ENCODE results near the gene AVPR1B. TPM values are rescaled to one million over a fixed set of nuclear protein-coding genes. Genes with fewer than 3 reads are reported as not detected.
A peak's percentile ranks its signal among the peaks of the same experiment; 100 is the strongest.

Gene AVPR1B
- total RNA-seq (2014; rRNA removed; shearing (Covaris generic); ENCODE audit: low replicate concordance): not detected in 2 replicates

DNA sequence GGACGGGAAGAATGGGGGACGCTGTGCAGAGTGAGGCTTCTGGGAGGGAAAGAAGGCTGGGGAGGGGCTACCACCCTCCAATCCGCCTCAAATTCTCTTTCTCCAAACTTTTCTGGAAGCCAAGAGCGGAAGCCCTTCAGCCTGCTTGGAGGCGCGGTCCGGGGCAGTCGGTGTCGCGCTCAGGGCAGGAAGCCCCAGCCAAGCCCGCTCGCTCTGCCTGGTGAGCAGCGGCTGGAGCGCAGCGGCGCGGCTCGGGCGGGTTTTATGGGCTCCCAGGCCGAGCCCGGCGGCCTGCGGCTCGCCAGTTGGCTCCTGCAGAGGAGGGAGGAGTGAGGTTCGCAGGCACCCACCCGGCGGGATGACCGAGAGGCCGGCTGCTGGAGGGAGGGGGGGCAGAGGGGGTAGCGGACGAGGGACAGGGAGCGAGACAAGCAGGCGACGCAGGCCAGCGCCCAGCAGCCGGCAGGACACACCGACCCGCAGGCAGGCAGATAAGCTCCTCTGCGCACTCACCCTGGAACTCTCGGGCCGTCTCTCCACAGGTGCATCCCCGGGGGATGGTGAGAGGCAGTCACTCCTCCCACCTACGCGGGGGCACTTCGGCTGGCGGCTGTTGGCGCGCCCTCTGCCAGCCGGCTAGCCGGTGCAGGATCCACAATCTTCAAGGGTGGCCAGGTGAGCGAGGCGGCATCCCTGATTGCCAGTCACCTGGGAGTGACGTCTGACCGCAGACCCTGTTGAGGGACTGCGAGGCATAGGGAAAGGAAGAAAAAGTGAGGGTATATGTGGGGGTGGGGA is at the start of gene AVPR1B:
TSS of gene AVPR1B (minus strand) at position 238 of the 798 bp plus-strand sequence. CDS start 498 bp downstream, outside the sequence.
- Histone ChIP-seq H3K4me3 (peak within 1 kb of the TSS; percentile 39), H3K27me3 (peaks cover 5% of the 10 kb centered on the region; the same call in 1 of the 2 replicates)
- peak; percentile 62 for DNase-seq

GRCh38 chr1:206145771-206146290 is 28.6 kb upstream of the AVPR1B start:
- Histone ChIP-seq H3K27me3 (peaks cover 14% of the 10 kb centered on the region), H3K4me3 (no peak overlapping the region), H3K36me3 (no peaks in the 10 kb centered on the region), H3K9me3 (no peaks in the 10 kb centered on the region; the same call in 1 of the 2 replicates)
- no peak for DNase-seq

More for the DNA sequence above, at the start of gene AVPR1B:
- H3K36me3 ChIP-seq: no peaks in the 10 kb centered on the region
- H3K9me3 ChIP-seq: peaks cover 7% of the 10 kb centered on the region

GRCh38 chr1:206144605-206145004 is 27.4 kb upstream of the AVPR1B start:
- Histone ChIP-seq H3K4me3 (no peak overlapping the region), H3K9me3 (no peaks in the 10 kb centered on the region; the same call in 1 of the 2 replicates), H3K36me3 (no peaks in the 10 kb centered on the region), H3K27me3 (peaks cover 27% of the 10 kb centered on the region)
- DNase-seq: no peak

DNA sequence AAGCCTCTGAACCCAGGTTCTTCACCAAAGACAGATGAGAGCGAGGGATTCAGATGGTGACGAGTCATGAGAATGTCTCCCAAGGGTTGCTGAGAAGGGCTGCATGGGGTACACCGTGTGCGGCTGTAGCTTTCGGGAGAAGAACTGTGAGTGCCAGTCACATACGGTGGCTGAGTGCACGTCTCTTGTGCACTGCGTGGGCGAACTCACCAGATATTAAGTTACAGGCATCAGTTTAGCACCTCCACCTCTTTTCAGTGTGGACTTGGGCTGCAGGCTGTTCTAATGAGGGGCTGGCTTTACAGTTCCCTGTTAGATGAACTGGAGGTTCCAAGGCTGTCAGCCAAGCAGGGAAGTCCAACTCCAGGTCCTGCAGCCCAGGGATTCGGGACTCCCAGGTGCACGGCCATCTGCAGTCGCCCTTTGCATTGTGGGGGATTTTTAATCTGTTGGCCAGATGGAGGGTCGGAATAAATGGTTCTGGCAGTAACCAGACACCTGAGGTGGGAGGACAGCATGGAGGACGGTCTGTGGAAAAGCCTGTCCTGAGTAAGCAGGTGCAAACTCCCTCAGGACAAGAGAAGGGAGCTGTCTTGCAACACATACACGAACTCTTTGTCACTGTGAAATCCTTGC is 26.5 kb upstream of the AVPR1B start:
- H3K36me3 ChIP-seq: no peaks in the 10 kb centered on the region

DNA sequence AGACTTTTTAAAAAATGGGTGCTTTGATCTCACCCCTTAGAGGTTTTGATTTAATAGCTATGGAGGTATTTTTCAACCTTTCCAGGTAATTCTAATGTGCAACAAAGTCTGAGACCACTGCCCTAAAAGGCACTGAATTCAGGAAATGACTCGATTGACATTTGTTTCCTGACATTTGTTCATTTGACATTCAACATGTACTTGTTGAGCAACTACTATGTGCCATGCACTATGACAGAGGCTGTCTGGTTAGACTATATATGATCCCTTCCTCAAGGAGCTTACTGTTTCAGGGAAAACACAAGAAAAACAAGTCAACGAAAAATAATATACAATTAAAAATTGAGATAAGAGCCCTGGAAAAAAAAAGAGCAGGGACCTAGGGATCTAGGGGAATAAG is 25.6 kb upstream of the AVPR1B start:
- H3K36me3 ChIP-seq: no peaks in the 10 kb centered on the region
- peaks cover 32% of the 10 kb centered on the region for H3K27me3 ChIP-seq
- no peaks in the 10 kb centered on the region; the same call in 1 of the 2 replicates for H3K9me3 ChIP-seq
- DNase-seq: no peak
- no peak overlapping the region for H3K4me3 ChIP-seq

More for the DNA sequence above, 26.5 kb upstream of the AVPR1B start:
- no peak overlapping the region for H3K4me3 ChIP-seq
- DNase-seq: no peak
- peaks cover 32% of the 10 kb centered on the region for H3K27me3 ChIP-seq
- H3K9me3 ChIP-seq: no peaks in the 10 kb centered on the region; the same call in 1 of the 2 replicates

DNA sequence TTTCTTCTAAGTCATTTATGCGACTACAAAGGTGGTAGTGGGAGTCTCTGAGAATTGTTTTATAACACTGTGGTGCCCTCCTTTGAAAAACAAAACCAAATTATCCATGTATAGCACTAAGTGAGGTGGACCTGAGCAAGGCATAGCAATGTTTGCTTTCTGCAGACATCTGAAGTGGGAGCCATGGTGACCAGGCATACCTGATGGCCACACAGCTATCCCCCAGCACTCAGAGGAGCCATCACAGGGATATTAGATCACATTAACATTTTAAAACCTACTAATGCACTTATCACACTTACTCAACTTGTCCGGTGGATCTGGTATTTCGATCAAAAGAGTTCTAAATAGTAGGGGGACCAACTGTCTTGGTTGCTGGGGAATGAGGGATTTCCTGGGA is 24.8 kb upstream of the AVPR1B start:
- H3K4me3 ChIP-seq: no peak overlapping the region
- no peak for DNase-seq
- H3K27me3 ChIP-seq: peaks cover 33% of the 10 kb centered on the region
- H3K36me3 ChIP-seq: no peaks in the 10 kb centered on the region
- H3K9me3 ChIP-seq: no peaks in the 10 kb centered on the region; the same call in 1 of the 2 replicates

DNA sequence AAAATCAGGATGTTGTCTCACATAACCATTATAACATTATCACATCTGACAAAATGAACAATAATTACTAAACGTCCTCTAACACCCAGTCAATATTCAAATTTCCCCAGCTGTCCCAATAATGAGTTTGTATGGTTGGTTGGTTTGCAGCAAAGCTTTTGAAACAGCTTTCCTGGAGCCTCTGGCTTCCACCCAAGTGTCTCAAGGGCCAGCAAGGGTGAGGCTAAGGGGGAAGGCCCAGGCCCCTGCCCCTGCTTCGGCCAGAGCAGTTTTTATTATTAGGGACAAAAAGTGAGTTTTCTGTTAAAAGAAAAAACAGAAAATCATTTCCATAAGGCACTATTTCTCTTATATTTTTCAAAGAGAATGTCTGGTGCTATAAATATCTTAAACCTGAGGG is 19.1 kb upstream of the AVPR1B start:
- no peak for DNase-seq
- H3K36me3 ChIP-seq: no peaks in the 10 kb centered on the region
- H3K4me3 ChIP-seq: no peak overlapping the region
- H3K27me3 ChIP-seq: peaks cover 26% of the 10 kb centered on the region
- H3K9me3 ChIP-seq: no peaks in the 10 kb centered on the region; the same call in 1 of the 2 replicates

DNA sequence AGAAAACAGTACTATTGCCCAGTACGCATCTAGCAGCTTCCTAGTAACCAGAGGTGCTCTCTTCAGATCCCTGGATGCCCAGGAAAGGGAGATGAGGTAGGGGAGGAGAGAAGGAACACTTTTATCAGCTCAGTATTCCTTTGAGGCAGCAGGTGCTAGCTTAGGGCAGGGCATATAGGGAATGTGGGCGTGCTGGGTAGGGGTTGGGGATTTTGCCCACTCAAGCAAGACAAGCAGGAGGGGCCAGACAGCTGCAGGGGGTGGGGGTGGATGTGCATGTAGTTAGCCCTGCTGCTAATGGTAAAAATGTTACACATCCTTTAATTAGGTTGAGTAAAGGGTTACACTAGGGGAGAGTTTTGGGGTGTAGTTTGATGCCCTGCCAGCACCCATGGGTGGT is 18.1 kb upstream of the AVPR1B start:
- no peaks in the 10 kb centered on the region for H3K36me3 ChIP-seq
- DNase-seq: no peak
- no peaks in the 10 kb centered on the region; the same call in 1 of the 2 replicates for H3K9me3 ChIP-seq
- H3K27me3 ChIP-seq: peaks cover 16% of the 10 kb centered on the region
- H3K4me3 ChIP-seq: no peak overlapping the region

- no peak for DNase-seq
- no peaks in the 10 kb centered on the region; the same call in 1 of the 2 replicates for H3K9me3 ChIP-seq
- no peaks in the 10 kb centered on the region for H3K36me3 ChIP-seq
These were observed 16.7 kb upstream of the AVPR1B start for GRCh38 chr1:206133751-206134415.

GRCh38 chr1:206131037-206131436 is 13.8 kb upstream of the AVPR1B start:
- Histone ChIP-seq H3K36me3 (no peaks in the 10 kb centered on the region), H3K27me3 (0 out of 2 replicates have a peak, but pooled peaks cover 3% of the 10 kb centered on the region), H3K4me3 (no peak overlapping the region)

More at GRCh38 chr1:206133751-206134415, 16.7 kb upstream of the AVPR1B start:
- Histone ChIP-seq H3K27me3 (peaks cover 4% of the 10 kb centered on the region), H3K4me3 (no peak overlapping the region)

GRCh38 chr1:206128196-206128595 is 11.0 kb upstream of the AVPR1B start:
- Histone ChIP-seq H3K36me3 (no peaks in the 10 kb centered on the region), H3K4me3 (no peak overlapping the region), H3K27me3 (0 out of 2 replicates have a peak, but pooled peaks cover 3% of the 10 kb centered on the region), H3K9me3 (no peaks in the 10 kb centered on the region)
- peak; percentile 43 for DNase-seq

More at GRCh38 chr1:206131037-206131436, 13.8 kb upstream of the AVPR1B start:
- no peak for DNase-seq
- H3K9me3 ChIP-seq: no peaks in the 10 kb centered on the region

DNA sequence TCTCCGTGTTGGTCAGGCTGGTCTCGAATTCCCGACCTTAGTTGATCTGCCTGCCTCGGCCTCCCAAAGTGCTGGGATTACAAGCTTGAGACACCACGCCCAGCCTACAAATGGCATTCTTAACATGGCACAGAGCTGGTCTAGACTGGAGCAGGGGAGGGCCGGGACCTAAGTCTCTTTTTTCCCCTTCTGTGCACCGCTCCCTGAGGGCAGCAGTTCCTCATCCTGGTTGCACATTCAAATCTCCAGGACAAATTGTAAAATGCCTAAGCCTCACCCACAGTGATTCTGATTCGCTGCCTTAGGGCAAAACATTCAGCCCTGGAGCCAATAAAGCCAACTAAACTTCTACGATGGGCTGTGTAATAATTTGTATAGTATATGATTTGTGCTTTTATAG is 10.1 kb upstream of the AVPR1B start:
- H3K27me3 ChIP-seq: 0 out of 2 replicates have a peak, but pooled peaks cover 3% of the 10 kb centered on the region
- no peak for DNase-seq
- H3K9me3 ChIP-seq: no peaks in the 10 kb centered on the region; the same call in 1 of the 2 replicates
- no peak overlapping the region for H3K4me3 ChIP-seq
- no peaks in the 10 kb centered on the region for H3K36me3 ChIP-seq

GRCh38 chr1:206125346-206125745 is 8.2 kb upstream of the AVPR1B start:
- no peaks in the 10 kb centered on the region for H3K36me3 ChIP-seq
- peaks cover 7% of the 10 kb centered on the region for H3K9me3 ChIP-seq
- DNase-seq: no peak
- no peak overlapping the region for H3K4me3 ChIP-seq
- 0 out of 2 replicates have a peak, but pooled peaks cover 3% of the 10 kb centered on the region for H3K27me3 ChIP-seq

GRCh38 chr1:206122686-206123085 is 5.5 kb upstream of the AVPR1B start:
- no peaks in the 10 kb centered on the region for H3K36me3 ChIP-seq
- H3K4me3 ChIP-seq: no peak overlapping the region

DNA sequence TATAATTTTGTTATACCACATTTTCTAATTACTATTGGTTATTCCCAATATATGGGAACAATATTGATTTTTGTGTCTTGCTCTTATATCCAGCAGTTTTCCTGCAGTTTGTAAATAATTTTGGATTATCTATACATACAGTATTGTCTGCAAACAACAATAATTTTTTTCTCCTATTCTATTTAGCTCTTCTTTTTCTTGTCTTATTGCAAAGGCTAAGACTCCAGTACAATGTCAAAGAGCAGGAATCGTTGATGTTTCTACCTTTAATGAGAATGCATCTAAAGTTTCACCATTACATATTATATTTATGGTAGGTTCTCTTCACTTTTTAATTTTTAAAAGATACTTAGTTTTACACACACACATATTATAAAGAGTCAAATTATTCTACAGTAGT is 4.1 kb upstream of the AVPR1B start:
- no peak for DNase-seq
- no peak overlapping the region for H3K4me3 ChIP-seq
- peaks cover 5% of the 10 kb centered on the region; the same call in 1 of the 2 replicates for H3K27me3 ChIP-seq
- H3K36me3 ChIP-seq: no peaks in the 10 kb centered on the region
- peaks cover 7% of the 10 kb centered on the region for H3K9me3 ChIP-seq

More at GRCh38 chr1:206122686-206123085, 5.5 kb upstream of the AVPR1B start:
- H3K27me3 ChIP-seq: peaks cover 3% of the 10 kb centered on the region; the same call in 1 of the 2 replicates
- no peak for DNase-seq
- peaks cover 7% of the 10 kb centered on the region for H3K9me3 ChIP-seq

GRCh38 chr1:206120406-206120805 is 3.2 kb upstream of the AVPR1B start:
- Histone ChIP-seq H3K27me3 (peaks cover 5% of the 10 kb centered on the region; the same call in 1 of the 2 replicates), H3K4me3 (no peak overlapping the region), H3K9me3 (peaks cover 7% of the 10 kb centered on the region), H3K36me3 (no peaks in the 10 kb centered on the region)
- no peak for DNase-seq

Data from MG63 (cell line).